Hepatocyte (in vitro differentiated cells): ENCODE measurements around the gene SPRN.

ENCODE experiments used
- EZH2 ChIP-seq: fragments of 200-600 bp; sonication (generic); IDR thresholded peaks from 2 replicates; pipeline ENCODE4 v1.6.1; 2016; ENCODE audit warnings: antibody characterized with exemption, mild to moderate bottlenecking, borderline replicate concordance
- TF ChIP-seq, protein P1 (sequence below): fragments of 200-600 bp; sonication (generic); IDR thresholded peaks from 2 replicates; pipeline ENCODE4 v1.5.1; 2016; ENCODE audit warnings: antibody characterized with exemption, mild to moderate bottlenecking; ENCODE audit not compliant: poor library complexity

- TF ChIP-seq, protein P1, sequence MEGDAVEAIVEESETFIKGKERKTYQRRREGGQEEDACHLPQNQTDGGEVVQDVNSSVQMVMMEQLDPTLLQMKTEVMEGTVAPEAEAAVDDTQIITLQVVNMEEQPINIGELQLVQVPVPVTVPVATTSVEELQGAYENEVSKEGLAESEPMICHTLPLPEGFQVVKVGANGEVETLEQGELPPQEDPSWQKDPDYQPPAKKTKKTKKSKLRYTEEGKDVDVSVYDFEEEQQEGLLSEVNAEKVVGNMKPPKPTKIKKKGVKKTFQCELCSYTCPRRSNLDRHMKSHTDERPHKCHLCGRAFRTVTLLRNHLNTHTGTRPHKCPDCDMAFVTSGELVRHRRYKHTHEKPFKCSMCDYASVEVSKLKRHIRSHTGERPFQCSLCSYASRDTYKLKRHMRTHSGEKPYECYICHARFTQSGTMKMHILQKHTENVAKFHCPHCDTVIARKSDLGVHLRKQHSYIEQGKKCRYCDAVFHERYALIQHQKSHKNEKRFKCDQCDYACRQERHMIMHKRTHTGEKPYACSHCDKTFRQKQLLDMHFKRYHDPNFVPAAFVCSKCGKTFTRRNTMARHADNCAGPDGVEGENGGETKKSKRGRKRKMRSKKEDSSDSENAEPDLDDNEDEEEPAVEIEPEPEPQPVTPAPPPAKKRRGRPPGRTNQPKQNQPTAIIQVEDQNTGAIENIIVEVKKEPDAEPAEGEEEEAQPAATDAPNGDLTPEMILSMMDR, result no peak
- no peak for TF ChIP-seq EZH2
Measured at GRCh38 chr10:133400624-133401424, 23.6 kb downstream of the SPRN start.
